ENCODE results near the gene PCDHGA8. TPM values are rescaled to one million over a fixed set of nuclear protein-coding genes. Genes with fewer than 3 reads are reported as not detected.

Gene PCDHGA8
- total and polyA plus RNA-seq, 4 donors = 0.02 to 0.75 (median 0.13) TPM

DNA sequence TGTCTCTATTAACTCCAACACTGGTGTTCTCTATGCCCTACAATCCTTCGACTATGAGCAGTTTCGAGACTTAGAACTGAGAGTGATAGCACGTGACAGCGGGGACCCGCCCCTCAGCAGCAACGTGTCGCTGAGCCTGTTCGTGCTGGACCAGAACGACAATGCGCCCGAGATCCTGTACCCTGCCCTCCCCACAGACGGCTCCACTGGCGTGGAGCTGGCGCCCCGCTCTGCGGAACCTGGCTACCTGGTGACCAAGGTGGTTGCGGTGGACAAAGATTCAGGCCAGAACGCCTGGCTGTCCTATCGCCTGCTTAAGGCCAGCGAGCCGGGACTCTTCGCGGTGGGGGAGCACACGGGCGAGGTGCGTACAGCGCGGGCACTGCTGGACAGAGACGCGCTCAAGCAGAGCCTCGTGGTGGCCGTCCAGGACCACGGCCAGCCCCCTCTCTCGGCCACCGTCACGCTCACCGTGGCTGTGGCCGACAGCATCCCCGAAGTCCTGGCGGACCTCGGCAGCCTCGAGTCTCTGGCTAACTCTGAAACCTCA, 30.4 kb downstream of the PCDHGA8 start:
- Histone ChIP-seq H3K9me3 (ENCODE audit: control insufficient read depth in 4 of 4, low read length in 3 of 4) (peaks cover 64 to 88% (median 72%) of the 10 kb centered on the region in 4 donors), H3K9ac (ENCODE audit: low read depth in 1 of 2, low read length in 2 of 2) (no peak overlapping the region), H3K36me3 (ENCODE audit: control insufficient read depth in 4 of 4, insufficient read depth in 3 of 4, low read depth in 1 of 4, low read length in 3 of 4) (peaks cover 0 to 4% (median 0%) of the 10 kb centered on the region in 4 donors), H3K4me3 (ENCODE audit: low read depth in 1 of 3, low read length in 3 of 3) (peak overlapping the region in 2 of 3 donors; percentile 37 to 47), H3K4me1 (ENCODE audit: control insufficient read depth in 4 of 4, insufficient read depth in 4 of 4, low read length in 3 of 4) (no peaks in the 10 kb centered on the region), H3K27ac (ENCODE audit: low read depth in 1 of 2, low read length in 2 of 2) (no peak overlapping the region), H3K27me3 (ENCODE audit: control insufficient read depth in 4 of 4, insufficient read depth in 4 of 4, low read length in 3 of 4) (peaks cover 0 to 5% (median 0%) of the 10 kb centered on the region in 4 donors)
- DNase-seq (ENCODE audit: low spot score) = no peak
- TF ChIP-seq FOXA1 (IDR thresholded peaks at IDR 0.05) (no peak), SP1 (IDR thresholded peaks at IDR 0.05) (no peak), NR2F2 (IDR thresholded peaks at IDR 0.05) (no peak), TAF1 (conservative IDR thresholded peaks at IDR 0.05) (no peak)
- WGBS = 23% methylated on average over 42 of the region's 42 CpGs

DNA sequence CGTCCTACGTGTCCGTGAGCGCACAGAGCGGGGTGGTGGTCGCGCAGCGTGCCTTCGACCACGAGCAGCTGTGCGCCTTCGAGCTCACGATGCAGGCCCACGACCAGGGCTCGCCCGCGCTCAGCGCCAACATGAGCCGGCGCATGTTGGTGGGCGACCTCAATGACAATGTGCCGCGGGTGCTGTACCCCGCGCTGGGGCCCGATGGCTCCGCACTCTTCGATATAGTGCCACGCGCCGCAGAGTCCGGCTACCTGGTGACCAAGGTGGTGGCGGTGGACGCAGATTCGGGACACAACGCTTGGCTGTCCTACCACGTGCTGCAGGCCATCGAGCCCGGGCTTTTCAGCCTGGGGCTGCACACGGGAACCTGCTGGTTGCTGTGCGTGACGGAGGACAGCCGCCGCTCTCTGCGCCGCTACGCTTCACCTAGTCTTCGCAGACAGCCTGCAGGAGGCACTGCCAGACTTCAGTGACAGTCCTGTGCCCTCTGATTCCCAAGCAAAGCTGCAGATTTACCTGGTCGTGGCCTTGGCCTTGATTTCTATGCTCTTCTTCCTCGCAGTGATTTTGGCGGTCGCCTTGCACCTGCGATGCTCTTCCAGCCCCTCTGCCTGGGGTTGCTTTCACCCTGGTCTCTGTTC, 35.5 kb downstream of the PCDHGA8 start:
- H3K27ac ChIP-seq (ENCODE audit: low read depth in 1 of 2, low read length in 2 of 2) = no peak overlapping the region
- H3K36me3 ChIP-seq (ENCODE audit: control insufficient read depth in 4 of 4, insufficient read depth in 3 of 4, low read depth in 1 of 4, low read length in 3 of 4) = peaks cover 0 to 4% (median 0%) of the 10 kb centered on the region in 4 donors
- peaks cover 53 to 87% (median 60%) of the 10 kb centered on the region in 4 donors for H3K9me3 ChIP-seq (ENCODE audit: control insufficient read depth in 4 of 4, low read length in 3 of 4)
- H3K9ac ChIP-seq (ENCODE audit: low read depth in 1 of 2, low read length in 2 of 2) = no peak overlapping the region
- H3K4me3 ChIP-seq (ENCODE audit: low read depth in 1 of 3, low read length in 3 of 3) = peak overlapping the region in 2 of 3 donors; percentile 38 to 69
- no peak for DNase-seq (ENCODE audit: low spot score)
- TF ChIP-seq, protein P1, sequence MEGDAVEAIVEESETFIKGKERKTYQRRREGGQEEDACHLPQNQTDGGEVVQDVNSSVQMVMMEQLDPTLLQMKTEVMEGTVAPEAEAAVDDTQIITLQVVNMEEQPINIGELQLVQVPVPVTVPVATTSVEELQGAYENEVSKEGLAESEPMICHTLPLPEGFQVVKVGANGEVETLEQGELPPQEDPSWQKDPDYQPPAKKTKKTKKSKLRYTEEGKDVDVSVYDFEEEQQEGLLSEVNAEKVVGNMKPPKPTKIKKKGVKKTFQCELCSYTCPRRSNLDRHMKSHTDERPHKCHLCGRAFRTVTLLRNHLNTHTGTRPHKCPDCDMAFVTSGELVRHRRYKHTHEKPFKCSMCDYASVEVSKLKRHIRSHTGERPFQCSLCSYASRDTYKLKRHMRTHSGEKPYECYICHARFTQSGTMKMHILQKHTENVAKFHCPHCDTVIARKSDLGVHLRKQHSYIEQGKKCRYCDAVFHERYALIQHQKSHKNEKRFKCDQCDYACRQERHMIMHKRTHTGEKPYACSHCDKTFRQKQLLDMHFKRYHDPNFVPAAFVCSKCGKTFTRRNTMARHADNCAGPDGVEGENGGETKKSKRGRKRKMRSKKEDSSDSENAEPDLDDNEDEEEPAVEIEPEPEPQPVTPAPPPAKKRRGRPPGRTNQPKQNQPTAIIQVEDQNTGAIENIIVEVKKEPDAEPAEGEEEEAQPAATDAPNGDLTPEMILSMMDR (IDR thresholded peaks at IDR 0.05; ENCODE audit: low read depth, low read length, missing input control) = no peak
- TF ChIP-seq NR2F2 (IDR thresholded peaks at IDR 0.05) (no peak), FOXA1 (IDR thresholded peaks at IDR 0.05) (no peak), EGR1 (IDR thresholded peaks at IDR 0.05; ENCODE audit: low read depth in 2 of 2) (no peak), GABPA (IDR thresholded peaks at IDR 0.05 in 1 of 2, conservative IDR thresholded peaks at IDR 0.05 in 1 of 2) (no peak), HNF4G (IDR thresholded peaks at IDR 0.05) (no peak), HNF4A (conservative IDR thresholded peaks at IDR 0.05) (no peak), FOXA2 (IDR thresholded peaks at IDR 0.05) (no peak)
- TF ChIP-seq, protein P2, sequence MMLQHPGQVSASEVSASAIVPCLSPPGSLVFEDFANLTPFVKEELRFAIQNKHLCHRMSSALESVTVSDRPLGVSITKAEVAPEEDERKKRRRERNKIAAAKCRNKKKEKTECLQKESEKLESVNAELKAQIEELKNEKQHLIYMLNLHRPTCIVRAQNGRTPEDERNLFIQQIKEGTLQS (IDR thresholded peaks at IDR 0.05) = no peak
- H3K4me1 ChIP-seq (ENCODE audit: control insufficient read depth in 4 of 4, insufficient read depth in 4 of 4, low read length in 3 of 4) = peaks cover 0 to 11% (median 2%) of the 10 kb centered on the region in 4 donors
- no peaks in the 10 kb centered on the region for H3K27me3 ChIP-seq (ENCODE audit: control insufficient read depth in 4 of 4, insufficient read depth in 4 of 4, low read length in 3 of 4)
- WGBS = 41% methylated on average over 53 of the region's 53 CpGs

DNA sequence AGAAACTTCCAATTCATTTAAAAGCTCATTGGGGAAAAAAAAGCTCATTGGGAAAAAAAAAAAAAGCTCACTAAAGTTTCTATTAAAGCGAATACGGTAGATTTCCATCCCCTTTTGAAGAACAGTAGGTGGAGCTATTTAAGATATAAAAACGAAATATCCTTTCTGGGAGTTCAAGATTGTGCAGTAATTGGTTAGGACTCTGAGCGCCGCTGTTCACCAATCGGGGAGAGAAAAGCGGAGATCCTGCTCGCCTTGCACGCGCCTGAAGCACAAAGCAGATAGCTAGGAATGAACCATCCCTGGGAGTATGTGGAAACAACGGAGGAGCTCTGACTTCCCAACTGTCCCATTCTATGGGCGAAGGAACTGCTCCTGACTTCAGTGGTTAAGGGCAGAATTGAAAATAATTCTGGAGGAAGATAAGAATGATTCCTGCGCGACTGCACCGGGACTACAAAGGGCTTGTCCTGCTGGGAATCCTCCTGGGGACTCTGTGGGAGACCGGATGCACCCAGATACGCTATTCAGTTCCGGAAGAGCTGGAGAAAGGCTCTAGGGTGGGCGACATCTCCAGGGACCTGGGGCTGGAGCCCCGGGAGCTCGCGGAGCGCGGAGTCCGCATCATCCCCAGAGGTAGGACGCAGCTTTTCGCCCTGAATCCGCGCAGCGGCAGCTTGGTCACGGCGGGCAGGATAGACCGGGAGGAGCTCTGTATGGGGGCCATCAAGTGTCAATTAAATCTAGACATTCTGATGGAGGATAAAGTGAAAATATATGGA, 38.1 kb downstream of the PCDHGA8 start, which contains the start of gene PCDHGA12:
PCDHGA12 (plus strand) TSS at position 176 of the 782 bp plus-strand sequence; CDS start at position 429, 253 bp downstream.
- Histone ChIP-seq H3K9ac (ENCODE audit: low read depth in 1 of 2, low read length in 2 of 2) (no peak within 1 kb of the TSS), H3K4me3 (ENCODE audit: low read depth in 1 of 3, low read length in 3 of 3) (peak within 1 kb of the TSS; percentile 15 to 72 (median 62)), H3K4me1 (ENCODE audit: control insufficient read depth in 4 of 4, insufficient read depth in 4 of 4, low read length in 3 of 4) (peaks cover 0 to 11% (median 2%) of the 10 kb centered on the region in 4 donors), H3K27me3 (ENCODE audit: control insufficient read depth in 4 of 4, insufficient read depth in 4 of 4, low read length in 3 of 4) (no peaks in the 10 kb centered on the region), H3K36me3 (ENCODE audit: control insufficient read depth in 4 of 4, insufficient read depth in 3 of 4, low read depth in 1 of 4, low read length in 3 of 4) (peaks cover 0 to 4% (median 0%) of the 10 kb centered on the region in 4 donors), H3K9me3 (ENCODE audit: control insufficient read depth in 4 of 4, low read length in 3 of 4) (peaks cover 45 to 78% (median 51%) of the 10 kb centered on the region in 4 donors), H3K27ac (ENCODE audit: low read depth in 1 of 2, low read length in 2 of 2) (no peak within 1 kb of the TSS)
- 14% methylated on average over 33 of the region's 33 CpGs for WGBS
- TF ChIP-seq RAD21 (IDR thresholded peaks at IDR 0.05) (peak; percentile 55 to 76), JUND (IDR thresholded peaks at IDR 0.05) (no peak)
- TF ChIP-seq, protein P1 (IDR thresholded peaks at IDR 0.05; ENCODE audit: low read depth, low read length, missing input control) = peak; percentile 16
- no peak for DNase-seq (ENCODE audit: low spot score)

Measured in liver (tissue), 9 donors.